Daoy (cell line): ENCODE results near the gene IFT43. TPM values are rescaled to one million over a fixed set of nuclear protein-coding genes. Genes with fewer than 3 reads are reported as not detected.

ENCODE experiments used
- DNase-seq: peaks from one replicate; pipeline ENCODE4 v3.0.0-alpha.2; 2015; ENCODE audit warnings: low read depth
- total RNA-seq: library from RNA; depleted of rRNA; stranded (reverse); fragments of >200 nt; shearing (Covaris generic); gene quantifications from 2 replicates; pipeline ENCODE4 v1.2.3, GENCODE V29; 2014; rRNA removed

IFT43 gene
- total RNA-seq, 1 experiment from 2014 or later = 41.5 TPM

DNA sequence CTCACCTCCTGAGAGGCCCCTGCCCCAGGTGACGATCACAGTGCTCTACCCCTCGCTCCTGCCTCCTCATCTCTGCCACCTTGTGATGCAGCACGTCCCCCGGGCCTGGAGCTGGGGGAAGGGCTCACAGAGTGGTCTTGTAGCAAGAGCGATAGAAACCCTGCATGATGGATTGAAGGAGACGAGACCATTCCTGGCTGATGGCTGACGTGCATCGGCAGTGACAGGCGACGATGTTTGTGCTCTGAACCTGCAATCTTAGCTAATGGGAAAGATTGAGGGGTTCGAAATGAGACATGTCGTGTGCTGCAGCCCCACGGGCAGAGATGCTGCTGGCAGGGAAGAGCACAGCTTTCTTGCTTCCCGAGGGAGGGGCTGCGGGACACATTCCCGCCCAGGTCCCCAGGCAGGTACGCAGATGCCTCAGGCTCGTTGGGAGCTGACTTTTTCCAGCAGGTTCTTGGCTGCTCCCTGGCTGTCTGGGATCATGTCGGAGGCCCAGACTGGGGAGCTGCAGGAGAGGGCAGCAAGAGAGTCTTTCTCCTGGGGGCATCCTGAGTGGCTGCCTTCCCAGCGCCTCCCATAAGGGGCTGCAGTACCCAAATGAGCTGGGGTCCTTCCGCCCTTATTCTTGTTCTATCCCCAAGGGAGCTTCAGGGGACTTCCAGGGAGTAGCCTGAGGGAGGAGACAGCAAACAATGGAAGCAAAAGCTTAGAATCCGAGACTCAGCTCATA, 127.5 kb downstream of the IFT43 start:
- DNase-seq = no peak

DNA sequence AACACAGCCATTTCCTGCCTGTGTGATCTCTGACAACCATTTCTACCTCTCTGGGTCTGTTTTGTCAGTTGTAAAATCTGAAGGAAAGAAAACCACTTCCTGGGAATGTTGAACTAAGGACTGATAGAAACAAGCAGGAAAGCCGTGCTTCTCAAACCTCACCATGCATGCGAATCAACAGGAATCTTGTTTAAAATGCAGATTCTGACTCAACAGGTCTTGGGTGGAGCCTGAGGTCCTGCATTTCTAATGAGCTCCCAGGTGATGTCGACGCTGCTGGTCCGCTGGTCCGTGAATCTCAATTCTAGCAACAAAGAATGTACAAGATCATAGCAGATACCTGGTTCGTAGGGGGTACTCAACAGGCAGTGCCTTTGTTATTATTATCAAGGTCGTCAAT, 128.1 kb downstream of the IFT43 start:
- DNase-seq = no peak

DNA sequence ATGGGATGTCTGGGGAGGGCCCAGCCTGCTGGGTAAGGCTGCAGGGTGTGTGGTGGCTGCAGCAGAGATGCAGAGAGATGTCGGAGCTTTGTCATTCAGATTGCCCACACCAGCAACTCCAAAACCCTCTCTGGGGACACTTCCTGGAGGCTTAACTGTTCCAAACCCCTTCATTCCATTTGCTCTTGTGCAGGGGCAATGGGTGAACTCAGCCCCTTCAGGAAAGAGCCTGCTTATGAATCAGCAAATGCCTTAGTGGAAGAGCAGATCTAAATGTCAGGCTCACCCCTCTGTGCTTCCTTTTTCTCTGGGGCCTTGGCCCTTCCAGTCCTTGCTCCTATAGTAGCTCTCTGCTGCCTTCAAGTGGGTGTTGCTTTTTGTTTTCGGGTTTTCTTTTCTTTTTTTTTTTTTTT, 129.5 kb downstream of the IFT43 start:
- DNase-seq = no peak

DNA sequence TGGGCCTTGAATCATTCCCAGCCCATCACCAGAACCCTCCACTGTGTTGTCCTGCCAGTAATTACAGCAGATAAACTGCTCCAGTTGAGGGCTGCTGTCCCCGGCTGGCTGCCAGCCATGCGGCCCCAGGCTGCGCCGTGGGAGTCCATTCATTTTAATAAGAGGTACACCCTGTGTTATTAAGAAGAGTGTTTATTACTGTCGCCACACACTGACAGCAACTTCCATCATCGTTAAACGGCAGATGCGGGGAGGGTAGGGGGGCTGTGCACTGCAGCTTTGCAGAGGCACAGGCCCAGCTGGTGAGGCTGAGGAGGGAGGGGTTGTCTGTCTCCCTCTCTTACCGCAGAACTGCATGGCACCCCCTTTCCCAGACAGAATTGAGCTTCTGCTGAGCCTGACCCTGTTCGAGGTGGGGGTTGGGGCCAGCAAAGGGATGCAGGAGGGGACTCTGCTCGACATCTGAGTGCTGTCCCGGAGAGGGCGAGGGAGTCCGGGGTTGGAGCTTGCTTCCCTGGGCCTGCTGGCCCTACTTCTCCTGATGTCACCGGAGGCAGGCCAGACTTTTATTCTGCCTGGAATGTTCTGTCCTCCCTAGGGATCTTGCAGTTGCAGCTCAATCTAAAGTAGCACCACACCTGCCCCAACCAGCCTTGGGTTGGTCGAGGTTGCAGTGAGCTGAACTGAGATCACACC, 132.4 kb downstream of the IFT43 start:
- no peak for DNase-seq

DNA sequence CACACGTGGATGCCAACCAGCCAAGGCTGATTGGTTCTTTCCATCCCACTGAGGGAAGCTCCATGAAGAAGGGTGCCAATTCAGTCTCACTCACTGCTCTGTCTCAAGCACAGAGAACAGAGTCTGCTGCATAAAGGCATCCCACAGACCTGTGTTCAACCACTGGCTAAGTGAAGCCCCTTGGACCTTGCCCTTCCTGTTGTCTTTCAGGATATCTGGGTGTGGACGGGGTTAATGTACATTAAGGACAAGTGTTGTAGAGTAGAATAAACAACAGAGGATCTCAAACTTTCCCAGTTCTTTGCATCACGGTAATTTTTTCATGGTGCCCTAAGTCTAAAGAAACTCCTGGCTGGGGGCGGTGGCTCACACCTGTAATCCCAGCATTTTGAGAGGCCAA, 133.0 kb downstream of the IFT43 start:
- no peak for DNase-seq

DNA sequence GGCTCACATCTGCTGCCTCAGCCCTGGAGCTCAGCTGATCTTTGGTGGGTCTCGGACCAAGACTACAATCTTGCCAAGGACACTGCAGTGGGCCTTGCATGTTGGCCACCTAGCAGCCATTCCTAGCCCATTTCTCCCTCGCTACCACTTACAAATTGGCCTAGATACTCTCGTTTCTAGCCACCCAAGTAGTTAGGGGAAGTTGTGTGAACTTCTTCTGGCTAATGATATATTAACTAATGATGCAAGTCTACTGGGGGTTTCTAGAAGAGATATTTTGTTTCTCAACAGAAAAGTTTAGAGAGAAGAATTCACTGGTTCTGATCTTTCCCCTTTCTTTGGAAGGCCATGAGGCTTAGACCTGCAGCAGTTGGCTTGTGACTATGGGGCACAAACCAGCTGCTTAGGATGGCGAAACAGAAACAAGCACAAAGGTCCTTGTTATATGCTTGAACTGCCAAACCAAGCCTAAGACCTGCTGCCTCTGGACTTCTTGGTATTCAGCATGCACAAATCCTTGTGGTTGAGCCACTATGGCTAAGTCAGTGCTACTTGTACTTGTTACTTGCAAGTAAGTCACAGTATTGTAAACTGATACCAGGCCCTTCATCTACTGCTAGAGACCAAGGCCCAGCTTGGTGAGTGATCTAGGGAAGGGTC, 135.7 kb downstream of the IFT43 start:
- DNase-seq = no peak

- no peak for DNase-seq
These were observed 138.1 kb downstream of the IFT43 start for GRCh38 chr14:76123426-76124225.

- DNase-seq = no peak
These were observed 139.9 kb downstream of the IFT43 start for GRCh38 chr14:76125511-76125910.

DNA sequence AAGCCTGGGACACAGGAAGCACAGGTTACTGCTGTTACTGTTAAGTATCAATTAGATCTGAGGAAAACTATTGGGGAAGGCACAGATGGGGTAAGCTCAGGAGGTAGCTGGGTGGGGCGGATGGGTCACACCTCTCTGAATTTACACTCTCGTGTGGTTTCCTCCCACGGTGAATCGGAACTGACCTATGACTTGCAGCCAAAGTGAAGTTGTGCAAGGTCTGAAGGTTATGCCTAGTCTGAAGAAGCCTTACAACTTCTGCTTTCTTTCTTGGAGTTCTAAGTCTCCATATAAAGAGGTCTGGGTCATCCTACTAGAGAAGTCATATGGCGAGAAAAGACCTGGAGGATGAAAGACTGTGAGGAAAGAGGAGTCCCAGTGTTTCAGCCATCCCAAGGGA, 140.5 kb downstream of the IFT43 start:
- DNase-seq = no peak

GRCh38 chr14:76129851-76130576, 144.5 kb downstream of the IFT43 start:
- DNase-seq = no peak

- DNase-seq = no peak
These were observed 145.8 kb downstream of the IFT43 start for GRCh38 chr14:76131071-76131965.

- DNase-seq = peak; percentile 51
These were observed 147.5 kb downstream of the IFT43 start for GRCh38 chr14:76133103-76133502.

Other genes starting within 250 kb of the IFT43 start
- 2.9 and 4.3 TPM in 2 replicates for gene TGFB3, start 3.8 kb upstream of the IFT43 start, total RNA-seq
- 86.1 and 123 TPM in 2 replicates for gene GPATCH2L, start 166.2 kb downstream of the IFT43 start, total RNA-seq